CD4-positive, alpha-beta T cell (primary cell): ENCODE measurements around the gene NR2F1. TPM values are rescaled to one million over a fixed set of nuclear protein-coding genes. Genes with fewer than 3 reads are reported as not detected.

Experiments
- ATAC-seq: fragments of 200-7000 bp; cut with Tn5 transposase; one replicate; pipeline ENCODE4 v1.10.0; 2022; ENCODE audit warnings: mild to moderate bottlenecking; ENCODE audit not compliant: poor library complexity
- CTCF ChIA-PET: fragments of 350-600 bp; sonication (Branson Sonifier 250); formaldehyde crosslinking; loops from one replicate; lab custom pipeline; 2021; ENCODE audit warnings: antibody characterized with exemption, inconsistent platforms; lab: Charles Lee
- POLR2A ChIA-PET: fragments of 350-600 bp; sonication (Branson Sonifier 250); formaldehyde crosslinking; loops from one replicate; lab custom pipeline; 2021; ENCODE audit warnings: antibody characterized with exemption, inconsistent platforms; lab: Charles Lee
- DNase-seq, 14 experiments: peaks; one replicate each; pipeline ENCODE4 v3.0.0-alpha.2; 2013 to 2020; ENCODE audit warnings: mixed read lengths in 2 of 14
- H3K27ac ChIP-seq, 2 donors: one replicate each; pipeline versions ENCODE4 v1.5.1 to v1.7.0; 2013; ENCODE audit warnings: low read length in 2 of 2, low read depth in 1 of 2, mild to moderate bottlenecking in 1 of 2
- H3K27me3 ChIP-seq, 2 experiments: 1 replicate in 1 of 2; 2 replicates in 1 of 2; pipeline versions ENCODE4 v1.6.1 to v1.7.0; 2013; ENCODE audit warnings: low read length in 2 of 2, control low read depth in 1 of 2, mild to moderate bottlenecking in 1 of 2, moderate library complexity in 1 of 2; ENCODE audit not compliant: insufficient read depth in 2 of 2, control insufficient read depth in 1 of 2
- H3K36me3 ChIP-seq: one replicate; pipeline ENCODE4 v1.6.1; 2013; ENCODE audit warnings: low read length, control low read depth; ENCODE audit not compliant: insufficient read depth
- H3K4me1 ChIP-seq: one replicate; pipeline ENCODE4 v1.6.1; 2013; ENCODE audit warnings: low read length, control low read depth; ENCODE audit not compliant: insufficient read depth
- H3K4me3 ChIP-seq: one replicate; pipeline ENCODE4 v1.5.1; 2013; ENCODE audit warnings: mild to moderate bottlenecking, low read length, moderate library complexity
- H3K9me3 ChIP-seq, 2 experiments: 1 replicate in 1 of 2; 2 replicates in 1 of 2; pipeline versions ENCODE4 v1.6.1 to v1.7.0; 2013; ENCODE audit warnings: low read length in 2 of 2, mild to moderate bottlenecking in 2 of 2, control low read depth in 1 of 2, moderate library complexity in 1 of 2; ENCODE audit not compliant: control insufficient read depth in 1 of 2, insufficient read depth in 1 of 2
- H3K27ac Mint-ChIP-seq: one replicate; pipeline ENCODE4 v1.8.0; 2020; ENCODE audit warnings: mixed read lengths
- H3K27me3 Mint-ChIP-seq: one replicate; pipeline ENCODE4 v1.8.0; 2021; ENCODE audit warnings: mixed read lengths
- H3K36me3 Mint-ChIP-seq: one replicate; pipeline ENCODE4 v1.8.0; 2021; ENCODE audit warnings: low read depth, mixed read lengths
- H3K4me1 Mint-ChIP-seq: one replicate; pipeline ENCODE4 v1.8.0; 2021; ENCODE audit warnings: low read depth, mixed read lengths
- H3K4me3 Mint-ChIP-seq: one replicate; pipeline ENCODE4 v1.8.0; 2020; ENCODE audit warnings: mild to moderate bottlenecking, mixed read lengths
- H3K9me3 Mint-ChIP-seq: one replicate; pipeline ENCODE4 v1.8.0; 2020; ENCODE audit warnings: mixed read lengths
- CTCF ChIP-seq: fragments of 200-600 bp; IDR thresholded peaks from one replicate; pipeline ENCODE4 v1.8.0; 2022; ENCODE audit warnings: antibody characterized with exemption, mild to moderate bottlenecking
- intact Hi-C, 2 experiments: fragments of 100-400 bp; cut with DNase I in 1 of 2; cut with micrococcal nuclease in 1 of 2; formaldehyde crosslinking; loops; one replicate each; pipeline versions ENCODE4 v1.15.1 to v1.9.0; 2023 to 2025; cut with DNase I, micrococcal nuclease
- total RNA-seq, 174 experiments: library from RNA in 2 of 174; stranded (reverse) in 2 of 174; gene quantifications; one replicate each; pipeline ENCODE4 v1.2.3 and lab custom pipeline; 2021 to 2026

The NR2F1 gene
- total RNA-seq, 2 experiments from 2014 or later = not detected

DNA sequence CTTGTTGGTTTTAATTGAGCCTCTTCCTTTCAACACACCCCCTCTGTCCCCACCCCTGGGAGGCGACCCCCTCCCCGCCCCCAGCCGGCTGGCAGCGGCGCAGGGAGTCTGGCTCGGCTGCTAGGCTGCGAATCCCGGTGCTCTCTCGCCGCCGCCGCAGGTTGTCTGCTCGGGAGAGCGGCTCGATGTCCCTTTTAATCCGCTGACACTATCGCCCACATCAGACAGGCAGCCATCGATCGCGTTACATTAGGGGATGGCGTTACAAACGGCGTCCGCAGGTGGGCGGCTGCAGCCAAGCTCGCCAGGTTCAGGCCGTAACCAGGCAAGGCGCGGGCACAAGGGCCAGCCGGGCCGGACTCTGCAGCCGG lies 3.3 kb upstream of the NR2F1 start:
- Histone ChIP-seq H3K27me3 (peaks cover 63 to 88% of the 10 kb centered on the region in 2 experiments), H3K4me1 (peaks cover 48% of the 10 kb centered on the region), H3K9me3 (peaks cover 0 to 40% of the 10 kb centered on the region in 2 experiments), H3K4me3 (peak overlapping the region; percentile 51), H3K36me3 (no peaks in the 10 kb centered on the region), H3K27ac (no peak overlapping the region)
- no peak overlapping the region for H3K27ac Mint-ChIP-seq
- H3K9me3 Mint-ChIP-seq = no peaks in the 10 kb centered on the region
- CTCF ChIA-PET = no interaction called here
- H3K27me3 Mint-ChIP-seq = peaks cover 58% of the 10 kb centered on the region
- no peaks in the 10 kb centered on the region for H3K36me3 Mint-ChIP-seq
- POLR2A ChIA-PET = no interaction called here
- no peak for TF ChIP-seq CTCF
- ATAC-seq = no peak
- peaks cover 22% of the 10 kb centered on the region for H3K4me1 Mint-ChIP-seq
- DNase-seq = peak in 2 of 14 experiments; percentile 34 to 38
- intact Hi-C loops = loop anchor here (2.0 to 5.0 kb wide), 4 partner anchors 38 to 1158 kb away; no protein-coding TSS in a partner anchor
- H3K4me3 Mint-ChIP-seq = peak overlapping the region; percentile 54

GRCh38 chr5:93580063-93580926 lies 2.7 kb upstream of the NR2F1 start:
- Mint-ChIP-seq H3K27ac (no peak overlapping the region), H3K4me3 (peak overlapping the region; percentile 81), H3K27me3 (peaks cover 53% of the 10 kb centered on the region), H3K9me3 (no peaks in the 10 kb centered on the region), H3K4me1 (peaks cover 22% of the 10 kb centered on the region), H3K36me3 (no peaks in the 10 kb centered on the region)
- DNase-seq = peak in 2 of 14 experiments; percentile 37 to 39
- peak overlapping the region; percentile 51 for H3K4me3 ChIP-seq
- intact Hi-C loops = loop anchor here (2.0 to 5.0 kb wide), 4 partner anchors 37 to 1157 kb away; no protein-coding TSS in a partner anchor
- no peaks in the 10 kb centered on the region for H3K36me3 ChIP-seq
- CTCF ChIA-PET = no interaction called here
- TF ChIP-seq CTCF = no peak
- no peak overlapping the region for H3K27ac ChIP-seq
- peaks cover 60 to 82% of the 10 kb centered on the region in 2 experiments for H3K27me3 ChIP-seq
- peaks cover 51% of the 10 kb centered on the region for H3K4me1 ChIP-seq
- POLR2A ChIA-PET = no interaction called here
- peaks cover 0 to 37% of the 10 kb centered on the region in 2 experiments for H3K9me3 ChIP-seq
- ATAC-seq = no peak

DNA sequence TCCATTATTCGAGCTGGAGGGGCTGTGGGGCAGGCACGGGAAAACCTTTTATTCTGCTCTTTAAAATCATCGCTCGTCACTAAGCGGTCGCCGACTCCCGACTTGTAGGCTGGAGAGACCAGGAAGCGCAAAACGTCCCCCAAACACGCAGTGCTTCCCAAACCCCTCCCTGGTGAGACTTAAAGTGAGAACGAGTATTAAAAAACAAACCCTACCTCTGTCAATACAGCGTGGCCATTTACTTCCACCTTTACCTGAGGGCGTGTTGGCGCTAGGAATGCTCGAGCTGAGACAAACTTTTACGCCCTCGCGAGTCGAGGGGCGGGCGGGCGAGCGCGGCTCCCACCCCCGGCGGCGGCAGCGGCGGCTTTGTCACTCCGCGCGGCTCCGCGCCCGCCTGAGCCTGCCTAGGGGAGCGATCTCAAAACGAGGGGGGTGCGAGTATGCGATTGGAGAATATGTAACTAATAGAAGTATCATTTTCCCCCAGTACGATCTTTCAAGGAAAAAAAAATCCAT lies 2.0 kb upstream of the NR2F1 start, which contains the start of gene NR2F1-AS1:
Gene NR2F1-AS1 (minus strand): TSS at position 293 of the 519 bp plus-strand sequence.
- H3K27ac ChIP-seq = no peak within 1 kb of the TSS
- ATAC-seq = peak; percentile 40
- no peak for DNase-seq
- H3K4me1 ChIP-seq = peaks cover 57% of the 10 kb centered on the region
- TF ChIP-seq CTCF = no peak
- intact Hi-C loops = loop anchor here (1.0 to 5.0 kb wide), 5 partner anchors 36 to 1156 kb away; no protein-coding TSS in a partner anchor
- Mint-ChIP-seq H3K27me3 (peaks cover 53% of the 10 kb centered on the region), H3K4me1 (peaks cover 28% of the 10 kb centered on the region), H3K27ac (no peak within 1 kb of the TSS), H3K36me3 (no peaks in the 10 kb centered on the region), H3K4me3 (peak within 1 kb of the TSS; percentile 81), H3K9me3 (no peaks in the 10 kb centered on the region)
- peaks cover 66 to 81% of the 10 kb centered on the region in 2 experiments for H3K27me3 ChIP-seq
- CTCF ChIA-PET = no interaction called here
- POLR2A ChIA-PET = no interaction called here
- peak within 1 kb of the TSS; percentile 51 for H3K4me3 ChIP-seq
- H3K36me3 ChIP-seq = no peaks in the 10 kb centered on the region
- peaks cover 0 to 42% of the 10 kb centered on the region in 2 experiments for H3K9me3 ChIP-seq
